K562 (cell line): ENCODE measurements around the gene CLTB. TPM values are rescaled to one million over a fixed set of nuclear protein-coding genes. Genes with fewer than 3 reads are reported as not detected.
A peak's percentile ranks its signal among the peaks of the same experiment; 100 is the strongest.

ENCODE experiments used
- ARHGAP35 ChIP-seq: fragments of 450-650 bp; IDR thresholded peaks from 2 replicates; pipeline ENCODE4 v1.6.1; 2018; ENCODE audit not compliant: partially characterized antibody
- ARID3B ChIP-seq: fragments of 250-450 bp; sonication (Bioruptor Pico); IDR thresholded peaks from 2 replicates; pipeline ENCODE4 v1.4.0; 2020; ENCODE audit warnings: borderline replicate concordance
- BRF1 ChIP-seq: IDR thresholded peaks from 3 replicates; pipeline ENCODE4 v1.6.1; 2011; ENCODE audit warnings: borderline replicate concordance, mild to moderate bottlenecking; ENCODE audit not compliant: insufficient read length; ENCODE audit errors: extremely low read depth
- CBFA2T2 ChIP-seq: fragments of 450-650 bp; conservative IDR thresholded peaks from 2 replicates; pipeline ENCODE4 v1.6.1; 2017; ENCODE audit warnings: mild to moderate bottlenecking
- CBFB ChIP-seq: sonication (generic); formaldehyde crosslinking; IDR thresholded peaks from 2 replicates; pipeline ENCODE4 v1.4.0; 2020; ENCODE audit warnings: mild to moderate bottlenecking, missing genetic modification reagents
- CBX3 ChIP-seq, 2 experiments: IDR thresholded peaks; 1 replicate in 1 of 2; 2 replicates in 1 of 2; pipeline ENCODE4 v1.6.1; 2012; ENCODE audit warnings: inconsistent platforms in 2 of 2, low read length in 2 of 2, borderline replicate concordance in 1 of 2, control low read depth in 1 of 2
- CC2D1A ChIP-seq: fragments of 450-650 bp; IDR thresholded peaks from 2 replicates; pipeline ENCODE4 v1.6.1; 2017; ENCODE audit warnings: mild to moderate bottlenecking
- DMBX1 ChIP-seq: fragments of 250-450 bp; sonication (Bioruptor Pico); IDR thresholded peaks from 2 replicates; pipeline ENCODE4 v1.8.0; 2022; ENCODE audit warnings: inconsistent platforms, mild to moderate bottlenecking, moderate library complexity, borderline replicate concordance
- EWSR1 ChIP-seq: fragments of 450-650 bp; IDR thresholded peaks from 2 replicates; pipeline ENCODE4 v1.6.1; 2018; ENCODE audit warnings: borderline replicate concordance, mild to moderate bottlenecking, low read depth, moderate library complexity; ENCODE audit not compliant: partially characterized antibody
- GTF2E2 ChIP-seq: fragments of 200-800 bp; sonication (Bioruptor generic); IDR thresholded peaks from 2 replicates; pipeline ENCODE4 v1.6.1; 2016; ENCODE audit warnings: missing genetic modification characterization, missing compliant biosample characterization
- HDAC3 ChIP-seq: fragments of 450-650 bp; IDR thresholded peaks from 2 replicates; pipeline ENCODE4 v1.6.1; 2018; ENCODE audit warnings: borderline replicate concordance, mild to moderate bottlenecking, moderate library complexity; ENCODE audit not compliant: partially characterized antibody
- JUNB ChIP-seq: fragments of 450-650 bp; formaldehyde crosslinking; conservative IDR thresholded peaks from 2 replicates; pipeline ENCODE4 v1.4.0; 2020; ENCODE audit warnings: mild to moderate bottlenecking
- KAT7 ChIP-seq: sonication (generic); formaldehyde crosslinking; IDR thresholded peaks from 2 replicates; pipeline ENCODE4 v1.8.0; 2022; ENCODE audit warnings: missing genetic modification reagents, mild to moderate bottlenecking, borderline replicate concordance
- KDM2B ChIP-seq: fragments of 250-450 bp; sonication (Bioruptor Pico); IDR thresholded peaks from 2 replicates; pipeline ENCODE4 v1.8.0; 2021; ENCODE audit warnings: mild to moderate bottlenecking, moderate library complexity
- KLF1 ChIP-seq: fragments of 450-650 bp; IDR thresholded peaks from 2 replicates; pipeline ENCODE4 v1.6.1; 2016; ENCODE audit warnings: missing genetic modification characterization, missing compliant biosample characterization
- L3MBTL2 ChIP-seq: fragments of 450-650 bp; IDR thresholded peaks from 2 replicates; pipeline ENCODE4 v1.6.1; 2016; ENCODE audit warnings: mild to moderate bottlenecking, moderate library complexity
- NFXL1 ChIP-seq: fragments of 450-650 bp; formaldehyde crosslinking; IDR thresholded peaks from 2 replicates; pipeline ENCODE4 v1.4.0; 2021; ENCODE audit warnings: mild to moderate bottlenecking
- POLR2G ChIP-seq: fragments of 200-400 bp; formaldehyde crosslinking; IDR thresholded peaks from 2 replicates; pipeline ENCODE4 v1.6.1; 2017; ENCODE audit warnings: low read depth, mild to moderate bottlenecking, antibody characterized with exemption, low read length, moderate library complexity
- PURB ChIP-seq: sonication (generic); formaldehyde crosslinking; IDR thresholded peaks from 2 replicates; pipeline ENCODE4 v1.9.0; 2021; ENCODE audit warnings: low read depth, mild to moderate bottlenecking, missing genetic modification reagents
- RHOXF2B ChIP-seq: fragments of 250-450 bp; sonication (Bioruptor Pico); conservative IDR thresholded peaks from 2 replicates; pipeline ENCODE4 v1.5.1; 2021
- RUNX1 ChIP-seq: sonication (generic); IDR thresholded peaks from 2 replicates; pipeline ENCODE4 v1.6.1; 2016; ENCODE audit warnings: antibody characterized with exemption, low read depth
- SIN3A ChIP-seq, 2 experiments: fragments of 150-350 bp in 1 of 2; IDR thresholded peaks; 2 replicates each; pipeline ENCODE4 v1.6.1; 2011 to 2016; ENCODE audit warnings: borderline replicate concordance in 2 of 2, low read depth in 2 of 2, low read length in 2 of 2, mild to moderate bottlenecking in 2 of 2, moderate library complexity in 2 of 2; ENCODE audit not compliant: control insufficient read depth in 1 of 2
- SMAD3 ChIP-seq: fragments of 450-650 bp; formaldehyde crosslinking; conservative IDR thresholded peaks from 2 replicates; pipeline ENCODE4 v1.4.0; 2020; ENCODE audit warnings: mild to moderate bottlenecking
- ZNF384 ChIP-seq: IDR thresholded peaks from 2 replicates; pipeline ENCODE4 v1.6.1; 2012; ENCODE audit warnings: low read depth, low read length, improper control_type of control experiment
- ZNF655 ChIP-seq: fragments of 250-450 bp; sonication (Bioruptor Pico); IDR thresholded peaks from 2 replicates; pipeline ENCODE4 v1.5.0; 2021
- polyA plus RNA-seq, 8 experiments: library from polyadenylated mRNA; depleted of rRNA in 4 of 8; stranded (reverse) in 5 of 8; unstranded in 3 of 8; fragments of >200 nt; fragmentation: Nextera tagmentation in 2 of 8; fragmentation: Illumina TruSeq in 1 of 8; extraction: Ambion mirVana in 2 of 8; extraction: Trizol in 1 of 8; gene quantifications; 2 replicates each; pipeline versions ENCODE4 v1.2.1 to v1.2.3, GENCODE V29; 2011 to 2014; ENCODE audit warnings: inconsistent platforms in 1 of 8, missing spikeins in 1 of 8
- total RNA-seq, 7 experiments: library from RNA; depleted of rRNA in 6 of 7; stranded (reverse); fragments of >200 nt in 6 of 7; fragmentation: Illumina TruSeq in 2 of 7; extraction: Trizol in 2 of 7; gene quantifications; 2 replicates each; pipeline versions ENCODE4 v1.2.1 to v1.2.3, GENCODE V29; 2011 to 2021; ENCODE audit warnings: low replicate concordance in 1 of 7

CLTB gene
- total and polyA plus RNA-seq, 9 of the 15 experiments (the other 6 are each of a cell fraction or from before 2014, with no cell fraction given): 1.8 to 117 (median 39.0) TPM

- TF ChIP-seq ZNF655 (CRISPR knock-in tag): no peak
- no peak for TF ChIP-seq SMAD3 (CRISPR knock-in tag)
- TF ChIP-seq ZNF384: no peak
- TF ChIP-seq POLR2G: peak; percentile 91
- TF ChIP-seq RHOXF2B (CRISPR knock-in tag): no peak
- no peak for TF ChIP-seq ARHGAP35
- TF ChIP-seq KDM2B: peak; percentile 15; the same call in 1 of the 2 replicates
- TF ChIP-seq JUNB: peak; percentile 75
- 0 out of 2 replicates have a peak, but pooled peaks have one; percentile 78 for TF ChIP-seq KAT7 (CRISPR knock-in tag)
- no peak; the same call in 1 of the 2 replicates for TF ChIP-seq ARID3B (CRISPR knock-in tag)
- no peak for TF ChIP-seq PURB
- TF ChIP-seq NFXL1: no peak
- TF ChIP-seq GTF2E2 (tag): no peak
- TF ChIP-seq SIN3A (IDR thresholded peaks at IDR 0.05; ENCODE audit: borderline replicate concordance in 2 of 2, control insufficient read depth in 1 of 2, low read depth in 2 of 2, low read length in 2 of 2): no peak; a peak in 1 of 4 replicates
- TF ChIP-seq BRF1: no peak
- TF ChIP-seq DMBX1 (CRISPR knock-in tag): no peak
- TF ChIP-seq CC2D1A: no peak
- no peak for TF ChIP-seq CBFB (CRISPR knock-in tag)
- peak; percentile 93 for TF ChIP-seq L3MBTL2
- no peak for TF ChIP-seq RUNX1
- TF ChIP-seq EWSR1: no peak
- no peak for TF ChIP-seq CBFA2T2
- peak in 1 of 2 experiments; percentile 28; a peak in 1 of 3 replicates for TF ChIP-seq CBX3 (IDR thresholded peaks at IDR 0.05; ENCODE audit: borderline replicate concordance in 1 of 2, low read length in 2 of 2)
- TF ChIP-seq KLF1: no peak; the same call in 1 of the 2 replicates
- TF ChIP-seq HDAC3: no peak
Measured at GRCh38 chr5:176415952-176416924, at the start of gene CLTB (continued).
